GM21526 (cell line): ENCODE data around the gene SFXN5.
"Not testable (repeated sequence)": the region's sequence is repeated elsewhere in the genome, so short reads cannot be mapped to it uniquely, and the experiment has no call there.

ENCODE experiments used
- ATAC-seq: cut with Tn5 transposase; IDR thresholded peaks from one replicate; pipeline ENCODE4 v1.9.1; 2021; ENCODE audit warnings: moderate library complexity; ENCODE audit not compliant: unreplicated experiment, low FRiP score

The SFXN5 gene

DNA sequence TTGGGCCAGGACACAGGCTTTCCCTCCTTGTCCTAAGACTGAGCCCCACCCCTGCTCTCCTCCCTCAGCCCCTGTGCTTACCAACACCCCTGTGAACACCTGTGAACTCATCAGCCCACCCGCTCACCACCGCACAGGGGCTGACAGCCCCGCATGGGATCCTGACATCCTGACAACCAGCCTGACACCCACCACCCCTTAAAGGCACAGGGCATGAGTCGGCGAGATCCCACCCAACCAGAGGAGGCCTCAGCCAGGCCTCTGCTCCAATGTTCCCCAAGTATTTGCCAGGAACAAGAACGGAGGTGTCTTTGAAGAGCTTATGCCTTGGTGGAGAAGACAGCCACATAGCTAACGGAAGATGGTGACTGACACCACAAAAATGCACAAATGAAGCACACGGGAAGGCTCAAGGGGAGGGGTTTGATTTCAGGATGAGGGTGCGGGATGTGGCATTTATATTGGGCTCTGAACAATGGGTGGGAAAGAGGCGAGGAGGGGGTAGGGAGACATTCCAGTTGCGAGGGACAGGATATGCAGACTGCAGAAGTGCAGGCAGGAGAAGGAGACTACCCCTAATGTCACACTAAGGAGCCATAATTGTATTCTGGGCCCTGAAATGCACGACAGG, 30.2 kb upstream of the SFXN5 start:
- no peak for ATAC-seq

DNA sequence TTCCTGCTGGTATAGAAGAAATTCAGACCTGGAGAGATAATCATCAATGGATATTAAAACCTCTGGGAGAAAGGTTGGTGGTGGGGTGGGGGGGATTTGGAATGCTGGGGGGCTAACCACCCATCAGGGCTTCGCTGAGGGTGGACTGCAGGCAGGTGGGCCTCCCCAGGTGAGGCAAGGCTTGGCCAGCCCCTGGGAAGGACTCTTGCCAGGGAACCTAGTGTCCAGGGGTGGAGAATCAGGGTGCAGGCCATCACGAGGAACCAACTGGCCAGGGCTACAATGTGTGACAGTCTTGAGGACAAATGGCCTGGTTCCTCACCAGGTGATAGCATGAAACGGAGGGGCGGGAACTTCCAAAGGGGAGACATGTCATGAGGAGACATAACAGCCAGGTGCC, 29.4 kb upstream of the SFXN5 start:
- ATAC-seq: no peak

DNA sequence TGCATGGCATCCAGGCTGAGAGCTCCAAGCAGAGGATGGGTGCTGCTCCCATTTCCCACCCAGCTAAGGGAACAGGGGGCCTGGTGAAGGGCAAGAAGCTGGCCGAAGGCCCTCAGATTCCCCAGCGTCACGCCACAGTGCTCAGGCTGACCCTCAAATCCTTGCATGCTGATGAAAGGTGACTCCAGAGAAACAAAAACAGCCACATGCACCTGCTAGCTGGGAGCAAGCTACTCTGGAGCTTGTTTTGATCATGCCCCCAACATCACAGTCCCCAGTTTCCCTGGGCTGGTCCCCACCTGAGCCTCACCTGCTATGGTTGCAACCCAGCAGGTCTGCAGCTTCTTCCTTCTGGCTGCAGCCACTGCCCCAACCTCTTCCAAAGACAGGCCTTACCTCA, 28.0 kb upstream of the SFXN5 start:
- no peak for ATAC-seq

DNA sequence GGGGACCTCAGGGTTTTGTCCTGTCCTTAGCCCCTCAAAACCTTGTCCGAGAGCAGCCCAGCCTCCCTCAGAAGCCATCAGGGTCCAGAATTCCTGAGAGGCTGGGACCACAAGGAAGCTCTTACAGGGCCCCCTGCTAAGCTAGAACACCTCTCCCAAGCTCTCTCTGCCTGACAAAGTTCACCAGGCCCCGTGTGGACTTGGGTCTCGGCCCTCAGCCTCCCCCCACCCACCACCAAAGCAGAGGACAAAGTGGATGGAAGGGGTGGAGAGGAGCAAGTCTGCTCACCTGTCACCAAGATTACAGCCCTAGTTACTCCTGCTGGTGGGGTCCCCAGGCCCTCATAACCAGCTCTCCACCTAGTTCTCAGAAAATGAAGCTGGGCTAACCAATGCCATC, 24.4 kb upstream of the SFXN5 start:
- no peak for ATAC-seq

DNA sequence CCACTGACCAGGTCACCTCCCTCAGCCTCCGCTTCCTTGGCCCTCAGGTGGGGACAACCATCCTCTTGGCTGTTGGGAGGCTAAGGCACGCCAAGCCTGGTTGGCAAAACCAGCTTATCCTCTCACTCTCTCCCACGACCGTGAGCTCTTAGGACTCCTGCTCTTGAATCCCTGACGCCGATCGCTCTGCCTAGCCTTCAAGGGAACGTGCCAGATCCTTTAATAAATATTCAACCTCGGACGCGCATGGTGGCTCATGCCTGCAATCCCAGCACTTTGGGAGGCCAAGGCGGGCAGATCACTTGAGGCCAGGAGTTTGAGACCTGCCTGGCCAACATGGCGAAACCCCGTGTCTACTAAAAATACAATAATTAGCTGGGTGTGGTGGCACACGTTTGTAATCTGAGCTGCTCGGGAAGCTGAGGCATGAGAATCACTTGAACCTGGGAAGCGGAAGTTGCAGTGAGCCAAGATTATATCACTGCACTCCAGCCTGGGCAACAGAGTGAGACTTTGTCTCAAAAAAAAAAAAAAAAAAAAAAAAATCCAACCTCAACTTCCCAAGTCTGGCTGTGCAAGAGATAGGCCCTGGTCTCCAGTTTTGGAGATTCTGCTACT, 22.2 kb upstream of the SFXN5 start:
- ATAC-seq: not testable (repeated sequence)

DNA sequence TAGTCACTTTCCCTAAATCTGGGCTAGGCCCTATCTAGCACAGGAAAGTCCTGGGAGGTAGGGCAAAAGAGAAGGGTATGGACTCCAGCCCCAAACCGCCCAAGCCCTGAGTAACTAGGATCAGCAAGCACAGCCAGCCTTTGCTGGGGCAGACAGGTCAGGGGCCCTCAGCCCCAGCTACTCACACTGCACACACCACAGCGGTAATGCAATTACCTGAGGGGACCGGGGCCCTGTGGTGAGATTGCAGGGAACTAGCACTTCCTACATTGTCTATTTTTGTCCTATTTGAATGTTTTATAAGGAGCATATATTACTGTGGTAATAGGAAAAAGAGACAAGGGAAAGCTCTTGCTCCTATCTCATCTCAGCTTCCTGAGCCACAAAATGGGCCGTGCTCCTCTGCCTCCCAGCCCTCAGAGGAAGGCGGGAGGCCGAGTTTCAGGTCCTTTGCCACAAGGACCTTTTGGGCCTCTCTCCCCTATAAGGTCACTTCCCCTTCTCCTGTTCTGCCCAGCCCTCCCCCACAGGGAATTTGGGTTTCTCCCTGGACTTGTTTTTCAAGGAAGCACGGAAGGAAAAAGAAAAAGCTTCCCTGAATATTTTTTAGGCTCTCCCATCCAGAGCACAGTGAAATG, 20.8 kb upstream of the SFXN5 start:
- ATAC-seq: no peak

DNA sequence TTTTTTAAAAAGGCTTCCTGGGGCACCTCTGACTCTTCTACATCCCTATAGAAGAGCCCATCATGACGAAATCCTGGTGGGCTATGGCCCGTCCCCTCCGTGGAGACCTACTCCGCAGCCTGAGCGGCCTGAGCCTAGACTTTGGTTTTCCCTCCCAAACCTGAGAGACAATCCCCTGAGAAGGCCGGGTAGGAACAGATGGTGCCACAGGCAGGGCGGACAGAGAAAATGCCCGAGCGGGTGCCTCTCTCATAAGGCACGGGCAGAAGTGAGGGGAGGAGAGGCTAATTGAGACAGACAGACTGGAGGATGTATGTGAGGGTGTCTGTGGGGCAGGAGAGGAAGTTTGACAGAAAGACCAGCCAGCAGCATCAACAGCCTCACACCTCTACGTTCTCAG, 20.2 kb upstream of the SFXN5 start:
- ATAC-seq: no peak

DNA sequence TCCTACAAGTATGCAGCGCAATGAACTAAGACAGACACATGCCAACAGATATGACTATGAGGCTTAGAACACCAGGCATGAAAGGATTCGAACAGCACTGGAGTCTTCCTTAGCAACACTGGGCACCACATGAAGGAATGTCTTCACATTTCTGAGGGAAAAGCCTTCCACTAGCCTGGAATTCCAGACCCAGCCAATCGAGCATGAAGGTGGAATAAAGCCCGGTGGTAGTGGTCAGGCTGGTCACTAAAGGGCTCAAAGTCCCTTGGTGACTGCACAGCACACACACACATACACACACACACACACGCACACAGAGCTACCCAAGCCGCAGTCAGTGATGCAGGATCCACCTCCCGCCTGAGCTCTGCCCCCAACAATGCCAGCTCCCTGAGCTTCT, 19.7 kb upstream of the SFXN5 start:
- ATAC-seq: no peak

DNA sequence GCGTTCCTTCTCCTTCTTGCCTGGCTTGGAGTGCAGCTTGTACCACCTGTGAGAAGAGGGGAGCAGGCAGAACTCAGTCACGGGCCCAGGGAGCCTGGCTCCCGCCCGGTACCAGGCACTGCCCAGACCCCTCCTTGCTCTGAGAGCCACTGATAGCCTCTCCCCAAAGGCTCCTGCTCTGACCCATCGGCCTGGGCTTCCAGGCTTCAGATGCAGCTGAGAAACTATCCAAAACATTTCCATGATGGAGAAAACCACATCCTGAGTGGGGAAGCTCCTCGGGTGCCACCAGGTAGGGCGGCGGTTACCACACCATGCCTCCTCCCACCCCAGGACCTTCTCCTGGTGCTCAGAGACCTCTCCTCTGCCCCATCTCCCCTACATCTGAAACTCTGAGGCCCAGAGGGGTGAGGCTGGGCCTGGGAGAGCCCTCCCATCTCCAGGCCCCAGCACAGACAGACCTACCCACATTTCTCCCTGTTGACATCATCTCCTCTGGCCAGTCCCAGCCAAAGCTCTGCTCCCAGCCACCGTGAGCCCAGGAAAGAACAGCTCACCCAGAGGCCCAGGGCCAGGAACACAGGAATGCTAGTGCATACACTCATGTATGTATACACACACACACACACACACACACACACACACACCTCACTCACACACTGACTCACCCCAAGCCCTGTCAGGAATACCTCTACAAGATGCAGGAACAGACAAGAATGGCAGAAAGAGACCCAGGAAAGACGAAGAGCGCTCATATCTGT, 17.9 kb upstream of the SFXN5 start:
- ATAC-seq: no peak

DNA sequence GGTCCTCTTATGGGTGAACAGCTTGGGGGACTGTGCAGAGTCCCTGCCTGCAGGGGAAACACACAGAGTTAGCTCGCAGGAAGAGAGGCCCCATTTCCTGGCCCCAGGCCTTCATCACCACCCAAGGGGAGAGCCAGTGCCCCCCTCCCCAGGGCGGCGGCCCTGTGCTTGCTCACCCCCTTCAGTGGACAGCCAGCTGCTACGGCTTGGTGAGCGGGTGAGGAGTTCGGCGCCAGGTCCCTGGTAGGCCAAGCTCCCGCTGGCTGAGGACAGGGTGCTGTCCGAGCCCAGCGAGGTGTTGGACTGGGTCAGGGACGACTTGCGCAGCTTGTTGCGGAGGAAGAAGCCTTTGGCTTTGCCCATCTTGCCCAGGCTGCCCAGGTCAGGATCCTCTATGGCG, 17.2 kb upstream of the SFXN5 start:
- no peak for ATAC-seq

DNA sequence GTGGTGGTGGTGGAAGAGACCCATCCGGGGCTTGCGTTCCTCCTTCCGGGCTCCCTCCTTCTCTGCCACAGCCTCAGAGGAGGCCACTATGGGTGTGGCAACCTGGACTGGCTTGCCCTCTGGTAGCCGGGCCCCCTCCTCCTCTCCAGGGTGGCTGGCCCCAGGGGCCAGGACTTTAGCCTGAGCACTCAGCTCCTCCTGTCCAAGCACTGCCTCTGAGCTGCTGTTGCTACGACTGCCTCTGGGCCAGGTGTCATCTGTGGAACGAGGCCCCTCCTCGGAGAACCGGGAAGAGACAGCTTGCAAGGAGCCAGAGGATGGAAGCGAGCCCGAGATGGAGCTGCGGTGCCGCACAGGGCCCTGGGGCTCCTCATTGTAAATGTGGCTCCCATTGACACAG, 16.7 kb upstream of the SFXN5 start:
- ATAC-seq: no peak

DNA sequence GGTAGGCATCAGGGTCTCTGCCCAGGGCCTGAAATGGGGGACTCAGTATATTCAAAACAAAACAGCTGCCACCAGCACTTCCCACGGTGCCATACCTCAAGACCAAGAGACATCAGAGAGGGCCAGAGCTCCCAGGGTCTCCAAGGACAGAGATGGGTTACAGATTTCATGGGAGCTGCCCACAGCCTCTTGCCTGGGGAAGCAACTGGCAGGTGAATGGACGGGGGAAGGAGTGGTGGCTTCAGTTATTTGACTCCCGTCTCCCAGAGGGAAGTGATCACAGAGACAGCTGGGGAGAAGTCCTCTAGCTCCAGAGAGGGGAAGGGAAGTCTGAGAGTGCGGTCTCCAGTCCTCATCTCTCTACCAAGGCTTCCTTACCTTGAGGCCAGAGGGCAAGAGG, 15.8 kb upstream of the SFXN5 start:
- ATAC-seq: no peak

DNA sequence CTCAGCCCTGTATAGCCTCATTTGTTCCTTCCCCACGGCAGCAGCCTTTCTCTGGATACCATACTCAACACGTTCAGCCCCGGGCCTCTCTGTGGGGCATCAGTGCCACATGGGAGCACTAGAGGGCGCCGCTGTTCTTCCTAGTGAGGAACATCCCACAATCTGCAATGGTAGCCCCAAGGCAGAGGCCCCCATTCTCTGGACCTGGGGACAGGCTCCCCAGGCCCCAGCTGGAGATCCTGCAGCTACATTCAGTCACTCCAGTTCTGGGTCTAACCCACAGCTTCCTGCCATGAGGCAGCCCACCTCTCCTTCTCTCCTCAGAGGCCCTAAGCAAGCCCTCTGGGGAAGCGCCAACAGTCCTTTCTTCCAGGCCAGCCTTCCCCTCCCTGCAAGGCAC, 14.2 kb upstream of the SFXN5 start:
- ATAC-seq: peak; percentile 83

DNA sequence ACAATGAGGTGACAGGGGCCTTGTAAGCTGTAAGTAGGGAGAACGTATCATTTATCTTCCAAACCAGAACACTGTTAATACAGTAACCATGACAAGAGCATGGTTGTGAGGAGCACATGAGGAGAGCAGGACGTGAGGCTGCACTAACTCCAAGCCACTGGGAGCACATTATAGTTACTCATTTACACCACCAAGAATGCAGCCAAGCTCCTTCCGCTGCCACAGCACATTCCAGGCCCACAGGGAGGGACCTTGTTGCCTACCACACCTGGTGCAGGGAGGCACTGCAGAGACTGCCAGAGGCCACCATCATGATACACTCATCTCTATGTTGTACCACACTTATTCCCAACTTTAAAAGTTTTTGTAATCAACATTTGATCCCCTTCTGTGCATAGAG, 13.5 kb upstream of the SFXN5 start:
- no peak for ATAC-seq

DNA sequence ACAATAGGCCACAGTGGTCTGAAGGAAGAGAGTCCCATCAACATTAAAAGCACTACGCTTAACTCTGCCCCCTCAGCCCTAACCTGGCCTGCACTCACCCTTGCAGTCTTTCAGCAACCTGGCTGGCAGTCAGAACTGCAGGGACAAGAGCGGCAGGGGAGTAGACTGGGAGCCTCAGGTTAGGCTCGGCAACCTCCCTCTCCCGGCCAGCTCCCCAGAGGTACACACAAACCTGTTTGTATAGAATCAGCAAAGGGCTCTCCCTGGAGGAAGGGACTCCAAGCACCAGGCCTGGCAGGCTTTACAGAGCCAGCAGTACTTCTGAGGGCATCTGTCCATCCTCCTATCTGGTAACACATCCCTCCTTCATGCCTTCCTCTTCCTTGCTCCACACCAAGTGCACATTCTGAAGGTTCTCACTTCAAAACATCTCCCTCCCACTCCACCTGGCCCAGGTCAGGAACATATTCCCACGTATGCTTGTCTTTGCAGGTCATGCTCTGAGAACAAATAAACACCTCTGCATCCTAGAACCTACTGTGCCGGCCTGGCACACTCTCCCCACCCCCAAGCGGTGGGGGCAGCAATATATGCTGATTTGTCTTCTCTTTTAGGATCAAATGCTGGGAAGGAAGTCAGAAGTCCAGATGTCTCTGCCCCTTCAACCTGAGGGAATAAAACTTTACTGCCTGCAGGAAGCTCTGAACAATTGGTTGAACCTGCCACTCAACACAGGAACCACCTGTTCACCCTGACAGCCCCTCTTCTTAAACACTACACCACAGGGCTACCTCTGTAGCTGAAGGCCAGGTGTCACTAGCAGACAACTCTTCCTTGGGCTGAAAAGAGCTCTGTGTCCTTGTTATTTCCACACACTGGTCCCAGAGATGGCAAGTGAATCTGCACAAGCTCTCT, 12.6 kb upstream of the SFXN5 start:
- ATAC-seq: no peak

DNA sequence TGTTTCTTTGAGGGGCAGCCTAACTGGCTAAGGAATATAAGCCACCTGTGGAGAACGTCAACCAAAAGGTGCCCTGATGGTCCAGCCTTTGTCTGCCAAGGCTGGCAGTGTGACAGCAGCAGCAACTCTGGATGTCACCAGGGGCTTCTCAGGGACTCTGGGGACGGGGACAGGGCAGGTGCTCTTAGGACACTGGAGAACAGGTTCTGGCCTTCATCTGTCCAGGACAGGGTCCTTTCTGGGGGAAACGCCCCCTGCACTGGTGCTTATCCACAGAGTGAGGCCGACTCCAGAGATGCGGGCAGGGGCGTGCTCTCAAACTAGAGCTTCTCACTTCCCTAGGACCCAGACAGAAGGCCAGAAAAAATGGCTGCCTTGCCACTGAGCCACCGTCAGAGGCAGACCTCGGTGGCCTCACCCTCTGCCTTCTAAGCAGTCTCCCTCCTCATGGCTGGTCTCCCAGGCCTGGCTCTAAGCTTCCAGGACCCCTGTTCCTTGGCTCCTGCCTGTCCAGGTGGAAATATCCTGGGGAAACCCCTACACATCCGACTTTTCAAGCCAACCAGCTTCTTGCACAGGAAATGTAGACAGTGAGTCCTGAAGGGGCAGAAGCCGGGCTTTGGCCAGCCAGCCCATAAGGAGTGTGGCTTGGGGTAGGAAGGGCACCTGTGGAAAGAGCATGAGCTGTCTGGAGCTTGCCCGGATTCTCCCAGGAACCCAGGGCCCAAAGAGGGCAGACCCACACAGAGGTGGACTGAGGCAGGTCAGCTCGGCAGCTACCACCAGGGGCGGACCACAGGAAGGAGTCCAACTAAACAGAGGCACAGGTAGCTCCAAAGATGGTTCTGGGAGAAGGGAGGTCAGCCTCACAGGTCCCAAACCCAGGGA, 11.3 kb upstream of the SFXN5 start:
- ATAC-seq: no peak

DNA sequence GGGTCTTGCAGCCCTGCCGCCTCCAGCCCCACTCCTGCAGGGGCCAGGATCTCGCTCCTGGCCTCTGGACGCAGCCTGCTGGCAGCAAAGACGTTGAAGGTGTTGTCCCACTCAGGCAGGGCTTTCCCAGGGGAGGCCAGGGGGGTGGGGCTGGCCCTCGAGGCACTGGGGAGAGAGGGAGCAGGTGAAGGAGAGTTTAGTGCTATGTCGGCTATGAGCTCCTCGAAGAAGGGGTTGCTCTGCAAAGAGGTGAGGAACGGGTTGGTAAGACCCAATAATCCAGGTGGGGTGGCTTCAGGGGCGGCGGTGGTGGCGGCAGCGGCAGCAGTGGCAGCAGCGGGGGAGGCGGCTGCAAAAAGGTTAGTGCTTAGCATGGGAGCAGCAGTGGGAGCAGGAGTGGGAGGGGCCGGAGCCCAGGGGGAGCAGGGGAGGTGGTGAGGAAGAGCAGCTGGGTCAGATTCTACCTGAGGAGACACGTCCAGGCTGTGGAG, 9.7 kb upstream of the SFXN5 start:
- ATAC-seq: no peak

DNA sequence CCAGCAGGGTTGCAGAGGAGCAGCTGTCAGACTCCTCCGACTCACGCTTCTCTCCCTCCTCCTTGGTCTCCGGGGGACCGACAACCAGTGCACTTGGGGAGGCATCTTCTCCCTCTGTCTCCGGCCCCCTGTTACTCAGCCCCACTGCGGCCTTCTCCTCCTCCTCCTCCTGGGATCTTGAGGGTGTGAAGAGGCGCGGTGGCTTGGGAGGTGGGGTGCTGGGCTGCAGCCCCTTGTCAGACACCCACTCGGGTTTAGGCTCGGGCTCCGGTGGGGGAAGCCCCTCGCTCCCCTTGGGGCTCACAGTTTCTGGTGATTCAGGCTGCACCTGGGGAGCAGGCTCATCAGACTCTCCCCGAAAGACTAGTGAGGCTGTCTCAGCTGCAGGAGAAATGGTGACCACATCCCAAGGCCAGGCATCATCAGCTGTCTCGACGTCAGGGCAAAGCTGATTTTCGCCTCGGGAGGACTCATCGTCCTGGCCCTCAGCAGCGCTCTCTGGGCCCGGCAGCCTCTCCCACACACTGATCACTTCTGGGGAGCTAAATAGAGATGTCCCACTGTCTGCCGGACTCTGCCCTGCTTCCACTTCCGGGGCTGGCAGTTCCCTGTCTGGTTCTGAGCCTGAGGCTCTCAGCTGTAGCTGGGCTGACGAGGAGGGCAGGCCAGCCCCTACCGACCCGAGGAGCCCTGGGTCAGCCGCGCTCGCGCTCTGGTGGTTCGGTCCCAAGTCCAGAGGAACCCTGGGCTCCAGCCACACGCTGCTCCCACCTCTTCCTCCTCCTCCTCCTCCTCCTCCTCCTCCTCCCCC, 9.0 kb upstream of the SFXN5 start:
- no peak for ATAC-seq

DNA sequence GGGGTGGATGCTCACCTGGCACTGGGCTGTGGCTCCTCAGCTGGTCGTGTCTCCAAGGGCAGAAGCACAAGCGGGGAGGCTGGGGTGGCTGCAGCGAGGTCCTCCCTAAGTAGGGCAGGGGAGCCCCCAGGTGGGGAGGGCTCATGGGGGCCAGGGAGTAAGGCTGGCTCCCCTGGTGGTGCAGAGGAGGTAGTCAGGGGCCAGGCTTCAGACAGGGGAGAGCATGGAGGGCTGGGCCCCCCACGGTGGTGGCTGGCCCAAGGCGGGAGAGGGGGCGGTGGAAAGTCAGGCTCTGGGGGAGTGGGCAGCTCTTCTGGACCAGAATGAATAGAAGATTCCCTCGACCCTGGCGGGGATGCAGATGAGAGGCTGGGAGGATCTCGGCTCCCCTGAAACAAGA, 8.1 kb upstream of the SFXN5 start:
- no peak for ATAC-seq
